GM18498 (cell line): ENCODE data around the gene DOCK1.

Experiments
- ATAC-seq: cut with Tn5 transposase; IDR thresholded peaks from one replicate; pipeline ENCODE4 v1.9.1; 2021; ENCODE audit warnings: mild to moderate bottlenecking, moderate library complexity; ENCODE audit not compliant: unreplicated experiment

DOCK1 gene

DNA sequence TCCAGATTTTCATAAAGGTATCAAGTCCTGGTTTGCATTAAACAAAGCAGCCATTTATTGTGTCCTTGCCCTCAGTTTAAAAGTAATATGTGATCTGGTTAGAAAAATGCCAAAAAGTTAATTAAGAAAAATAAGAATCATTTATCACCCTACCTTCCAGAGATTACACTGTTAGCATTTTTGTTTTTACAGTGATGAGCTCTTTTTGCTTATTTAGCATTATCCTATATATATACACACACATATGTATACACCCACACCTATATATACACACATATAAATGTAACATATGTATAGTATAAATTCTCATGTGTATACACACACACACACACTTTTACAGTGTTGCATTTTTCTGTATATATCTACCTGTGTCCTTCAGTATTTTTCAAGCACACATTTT is 163.3 kb downstream of the DOCK1 start:
- ATAC-seq, result no peak

DNA sequence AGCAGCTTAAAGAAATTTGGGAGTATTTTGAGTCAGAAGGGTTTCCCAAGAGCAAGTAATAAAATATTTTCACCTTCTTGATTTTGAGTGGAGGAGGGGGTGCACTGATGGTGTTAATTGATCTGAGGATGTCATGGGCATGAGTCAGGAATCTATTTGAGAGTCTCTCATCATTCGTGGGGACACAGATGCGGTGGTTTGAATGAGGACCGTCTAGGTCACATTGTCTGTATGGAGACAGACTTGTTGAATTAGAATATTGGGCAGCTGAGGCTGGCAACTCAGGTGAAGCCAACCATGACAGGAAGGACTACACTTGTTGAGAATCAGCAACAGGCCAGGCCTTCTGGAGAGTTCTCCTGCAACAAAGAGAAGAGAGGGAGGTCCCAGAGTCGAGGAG is 164.2 kb downstream of the DOCK1 start:
- ATAC-seq, result no peak

DNA sequence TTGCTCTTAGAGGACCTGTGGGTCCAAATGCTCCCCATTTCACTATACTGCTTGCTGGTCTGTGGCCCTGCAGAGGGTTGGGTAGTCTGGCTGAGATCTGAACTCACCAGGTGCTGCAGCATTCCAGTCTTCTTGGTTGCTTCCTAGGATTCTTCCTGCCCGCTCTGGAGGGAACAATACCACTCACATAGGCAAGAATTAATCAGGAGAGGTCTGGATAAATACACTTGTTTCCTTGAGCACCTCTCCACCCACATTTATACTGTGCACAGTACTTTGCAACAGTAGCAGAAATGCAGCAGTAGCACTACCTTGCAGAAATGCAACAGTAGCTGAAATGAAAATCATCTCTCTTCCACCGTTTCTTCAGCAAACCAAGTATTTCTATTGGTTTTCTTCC is 165.9 kb downstream of the DOCK1 start:
- no peak for ATAC-seq

DNA sequence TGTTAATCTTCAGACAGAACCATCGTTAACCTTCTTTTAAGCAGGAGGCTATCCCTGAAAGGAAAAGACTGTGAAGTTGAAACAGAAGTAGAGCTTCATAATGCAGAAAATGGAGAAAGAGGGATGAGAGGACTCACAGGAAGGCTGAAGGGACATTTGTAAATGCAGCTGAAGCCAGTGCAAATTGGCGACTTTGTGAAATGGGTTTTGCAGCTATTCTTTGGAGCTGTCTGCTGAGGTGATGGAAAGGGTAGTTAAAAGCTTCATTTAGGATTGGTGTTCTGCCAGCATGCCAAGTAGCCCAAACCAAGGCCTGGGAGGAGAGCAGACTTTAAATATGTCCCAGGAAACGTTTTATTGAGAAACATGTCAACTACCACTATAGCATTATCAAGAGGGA is 168.4 kb downstream of the DOCK1 start:
- ATAC-seq, result no peak

DNA sequence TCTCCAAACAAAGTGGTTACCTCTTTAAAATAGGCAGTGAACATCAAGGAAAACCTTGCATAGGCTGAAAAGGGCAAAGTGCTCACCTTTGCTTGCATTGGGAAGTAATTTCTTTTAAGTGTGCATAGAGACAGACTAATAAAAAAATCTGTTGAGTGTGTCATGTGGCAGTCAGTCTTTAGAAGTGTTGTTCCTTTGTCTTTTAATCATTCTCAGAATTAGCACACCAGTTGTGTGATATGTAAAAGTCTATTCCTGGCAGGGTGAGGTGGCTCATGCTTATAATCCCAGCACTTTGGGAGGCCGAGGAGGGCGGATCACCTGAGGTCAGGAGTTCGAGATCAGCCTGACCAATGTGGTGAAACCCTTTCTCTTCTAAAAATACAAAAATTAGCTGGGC is 174.2 kb downstream of the DOCK1 start:
- no peak for ATAC-seq

DNA sequence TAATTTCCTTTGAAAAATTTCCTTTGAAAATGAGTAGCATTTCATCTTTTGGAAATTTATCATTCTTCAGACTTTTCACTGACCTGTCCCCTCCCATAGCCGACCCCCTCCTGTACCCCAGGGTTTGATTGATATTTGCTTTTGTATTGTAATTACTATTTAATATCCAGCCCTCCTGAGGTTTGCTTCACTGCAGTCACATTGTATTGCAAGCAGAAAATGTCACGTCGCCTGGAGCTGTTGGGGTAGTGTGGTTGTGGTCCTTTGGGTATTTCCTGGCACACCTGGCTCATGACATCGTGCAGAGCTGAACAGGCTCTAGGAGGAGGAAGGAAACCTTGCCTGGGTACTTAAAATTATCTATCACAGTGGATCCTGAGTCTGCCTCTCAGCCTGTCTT is 175.1 kb downstream of the DOCK1 start:
- ATAC-seq, result no peak

DNA sequence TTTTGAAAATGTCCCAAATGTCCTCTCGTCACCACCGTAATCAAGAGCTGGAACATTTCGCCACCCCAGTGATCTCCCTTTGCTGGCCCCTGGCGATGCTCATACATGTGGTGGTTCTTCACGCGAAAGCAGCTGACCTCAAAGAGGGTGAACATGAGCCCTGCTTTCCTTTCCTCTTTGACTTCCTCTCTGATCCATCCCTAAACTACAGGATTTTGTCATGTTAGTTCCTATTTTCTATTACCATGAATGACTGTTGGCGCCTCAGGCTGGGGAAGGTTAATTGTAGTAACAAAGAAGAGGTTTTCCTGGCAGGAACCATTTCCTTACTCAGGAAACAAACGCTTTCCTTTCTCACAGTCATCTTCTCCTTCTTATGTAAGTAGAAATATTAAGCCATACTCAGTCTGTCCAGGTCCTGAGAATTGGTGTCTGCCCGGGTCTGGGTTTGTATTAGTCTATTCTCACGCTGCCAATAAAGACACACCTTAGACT is 176.7 kb downstream of the DOCK1 start:
- ATAC-seq, result no peak

DNA sequence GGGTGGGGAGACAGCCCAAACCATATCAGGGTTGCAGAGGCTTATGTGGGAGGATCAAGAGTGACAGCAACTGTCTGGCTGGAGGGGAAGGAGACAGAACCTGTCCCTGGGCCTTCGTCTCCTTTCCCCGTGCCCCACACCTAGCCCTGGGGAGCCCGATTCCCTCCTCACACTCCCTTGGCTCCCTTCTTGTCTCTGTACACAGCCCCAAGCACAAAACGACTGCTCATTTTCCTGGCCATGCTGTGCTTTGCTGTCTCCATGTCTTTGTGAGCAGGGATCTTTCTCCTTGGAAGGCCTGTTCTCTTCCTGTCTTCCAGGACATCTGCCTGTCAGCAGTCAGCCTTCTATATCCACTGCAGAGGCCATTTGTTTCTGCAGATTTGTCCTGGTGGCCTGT is 177.4 kb downstream of the DOCK1 start:
- ATAC-seq, result no peak

DNA sequence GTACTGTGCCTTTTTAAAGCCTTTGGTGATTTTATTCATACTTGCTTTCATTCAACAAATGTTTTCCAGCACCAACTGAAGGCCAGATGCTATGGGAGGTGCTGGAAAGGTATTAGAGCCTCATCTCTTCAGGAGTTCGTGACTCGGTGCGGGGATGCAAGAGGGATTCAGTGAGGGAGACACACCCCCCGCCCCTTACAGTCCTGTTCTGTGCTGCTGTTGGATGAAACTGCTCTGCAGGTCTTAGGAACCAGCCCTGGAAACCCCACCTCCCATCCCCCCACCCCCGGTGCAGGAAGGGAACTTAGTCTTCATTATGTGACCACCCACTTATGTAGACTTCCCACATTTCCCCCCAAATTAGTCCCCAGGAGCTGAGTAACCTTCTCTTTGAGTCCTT is 180.7 kb downstream of the DOCK1 start:
- no peak for ATAC-seq

DNA sequence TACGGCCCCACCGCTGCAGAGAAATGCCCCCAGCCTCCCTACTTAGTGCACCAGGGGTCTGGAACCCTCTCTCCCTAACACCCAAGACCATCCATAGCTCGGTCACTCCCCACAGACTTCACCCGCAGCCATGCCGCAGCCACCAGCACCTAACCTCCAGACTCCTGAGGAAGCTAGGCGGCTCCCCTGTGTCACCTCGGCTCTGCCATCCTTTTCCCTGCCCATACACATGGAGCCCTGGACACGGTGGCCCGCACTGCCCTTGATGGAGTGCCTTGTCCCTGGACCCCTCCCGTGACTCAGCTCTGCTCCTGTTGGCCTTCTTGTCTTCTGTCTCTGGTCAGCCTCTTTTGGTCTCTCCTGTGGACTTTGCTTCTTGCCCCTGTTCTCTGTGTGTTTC is 183.7 kb downstream of the DOCK1 start:
- no peak for ATAC-seq

DNA sequence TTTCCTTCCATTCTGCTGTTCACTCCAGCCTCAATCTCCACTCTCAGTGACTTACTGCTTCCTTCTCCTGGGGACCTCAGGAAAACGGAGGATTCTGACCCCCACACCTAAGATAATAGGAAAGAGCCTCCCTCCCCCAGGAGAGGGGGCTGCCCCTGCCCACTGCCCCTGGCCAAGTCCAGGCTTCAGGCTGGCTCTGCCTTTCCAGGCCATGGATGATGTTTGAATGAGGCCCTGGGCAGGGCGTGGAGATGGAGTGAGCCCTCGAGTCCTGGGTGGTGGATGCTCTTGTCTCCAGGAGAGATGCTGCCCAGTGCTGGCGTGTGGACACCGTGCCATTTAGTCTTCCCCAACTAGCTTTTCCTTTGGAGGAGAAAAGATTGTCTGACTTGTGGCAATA is 184.2 kb downstream of the DOCK1 start:
- no peak for ATAC-seq

DNA sequence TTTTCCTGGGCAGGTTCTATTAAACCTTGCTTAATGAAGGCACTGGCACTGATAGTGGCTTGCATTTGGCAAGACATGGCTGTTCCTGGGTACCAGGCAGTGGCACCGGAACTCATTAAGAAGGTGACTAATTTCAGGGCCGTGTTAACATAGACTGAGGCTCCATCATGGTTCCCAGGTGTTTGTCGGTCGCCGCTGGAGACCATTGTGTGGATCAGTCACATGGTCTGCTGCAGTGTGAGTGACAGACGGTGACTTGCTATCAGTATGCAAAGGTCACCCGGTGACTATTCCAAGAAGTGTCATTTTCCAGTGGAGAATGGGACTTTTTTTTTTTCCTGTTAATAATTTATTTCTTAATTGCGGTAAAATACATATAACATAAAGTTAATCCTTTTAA is 184.9 kb downstream of the DOCK1 start:
- ATAC-seq, result no peak

DNA sequence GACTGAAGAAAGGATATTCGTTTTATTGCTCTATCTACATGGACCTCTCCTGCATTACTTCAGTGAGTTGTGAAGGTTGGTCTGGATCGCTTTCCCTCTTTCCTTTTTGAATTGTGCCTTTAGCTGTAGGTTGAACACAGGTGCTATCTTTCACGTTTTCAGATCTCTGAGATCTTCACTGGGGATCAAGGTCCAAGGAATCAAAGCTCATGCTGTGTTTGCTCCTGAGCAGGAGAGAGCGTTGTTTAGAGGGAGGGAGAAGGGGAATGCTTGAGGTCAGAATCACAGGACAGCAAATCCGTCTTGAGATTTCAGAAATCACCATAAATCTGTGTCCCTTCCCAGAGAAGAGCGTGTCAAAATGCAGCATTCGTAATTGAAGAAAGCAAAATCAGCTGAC is 186.1 kb downstream of the DOCK1 start:
- no peak for ATAC-seq

DNA sequence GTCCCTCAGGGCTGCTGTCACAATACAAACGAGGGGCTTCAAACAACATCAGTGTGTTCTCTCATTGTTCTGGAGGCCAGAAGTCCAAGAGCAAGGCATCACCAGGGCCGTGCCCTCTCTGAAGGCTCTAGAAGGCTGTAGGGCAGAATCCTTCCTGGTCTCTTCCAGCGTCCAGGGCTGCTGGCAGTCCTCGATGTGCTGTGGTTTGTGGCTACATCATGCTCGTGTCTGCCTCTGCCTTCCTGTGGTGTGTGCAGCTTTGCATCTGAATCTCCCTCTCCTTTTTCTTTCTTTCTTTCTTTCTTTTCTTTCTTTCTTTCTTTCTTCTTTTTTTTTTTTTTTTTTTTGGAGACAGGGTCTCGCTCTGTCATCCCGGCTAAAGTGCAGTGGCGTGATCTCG is 187.7 kb downstream of the DOCK1 start:
- no peak for ATAC-seq

DNA sequence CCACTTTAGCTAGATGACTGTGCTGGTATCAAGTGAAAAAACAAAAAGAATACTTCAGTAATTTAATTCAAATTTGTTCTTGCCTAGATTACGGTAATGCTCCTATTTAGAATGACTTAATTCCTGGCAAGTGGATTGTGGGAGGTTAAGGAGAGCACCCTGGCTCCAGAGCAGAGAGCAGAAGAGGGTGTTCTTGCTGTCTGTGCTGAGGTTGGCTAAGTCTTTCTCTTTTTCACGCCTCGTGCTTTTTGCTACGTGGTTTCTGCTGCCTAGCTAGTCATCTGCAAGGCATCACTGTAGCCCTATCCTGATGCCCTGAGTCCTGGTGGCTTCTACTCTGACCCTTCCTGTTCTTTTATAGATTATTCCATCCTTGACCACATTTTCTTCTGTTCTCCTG is 189.8 kb downstream of the DOCK1 start:
- ATAC-seq, result no peak

DNA sequence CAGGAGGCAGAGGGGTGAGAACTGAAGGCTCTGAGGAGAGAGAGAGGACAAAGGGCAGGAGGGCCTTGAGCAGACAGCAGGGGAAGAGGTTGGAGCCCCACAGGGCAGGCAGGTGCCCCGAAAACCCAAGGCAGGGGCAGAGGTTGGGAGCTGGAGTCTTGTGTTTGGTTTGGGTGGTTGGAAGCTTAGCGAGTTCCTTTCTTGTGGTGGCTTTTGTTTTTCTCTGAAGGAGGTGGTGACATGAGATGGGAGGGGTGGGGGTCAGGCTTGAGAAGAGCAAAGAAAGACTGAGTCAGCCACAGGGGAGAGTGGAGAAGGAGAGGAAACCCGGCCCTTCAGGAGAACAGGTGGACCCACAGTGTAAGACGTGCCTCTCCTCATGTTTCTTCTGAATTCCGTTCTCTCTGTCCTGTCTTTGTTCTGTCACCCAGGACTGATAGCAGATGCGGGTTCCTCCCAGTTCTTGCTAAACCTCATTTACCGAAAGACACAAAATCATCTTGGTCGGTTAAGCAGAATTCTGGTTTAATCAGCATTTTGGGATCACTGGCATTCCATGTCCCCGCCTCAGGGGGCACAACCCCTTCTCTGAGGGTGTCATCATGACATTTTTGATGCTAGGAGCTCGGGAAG is 195.9 kb downstream of the DOCK1 start:
- ATAC-seq, result no peak

DNA sequence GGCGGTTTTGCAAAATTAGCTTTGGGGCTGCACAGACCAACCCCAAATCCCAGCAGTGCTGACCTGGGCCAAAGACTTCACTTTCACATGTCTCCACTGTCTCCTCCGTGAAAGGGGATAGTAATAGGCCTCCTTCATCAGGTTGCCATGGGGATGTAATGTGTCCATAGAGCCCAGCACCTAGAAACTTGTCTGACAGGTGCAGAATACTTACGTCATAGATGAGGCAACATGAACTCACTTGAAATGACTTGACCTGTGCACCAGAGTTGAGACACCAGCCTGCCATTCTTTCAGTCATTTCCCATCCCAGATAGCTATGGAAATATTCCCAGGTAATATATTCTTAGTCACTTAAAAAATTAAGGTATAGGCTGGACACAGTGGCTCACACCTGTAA is 196.9 kb downstream of the DOCK1 start:
- no peak for ATAC-seq

DNA sequence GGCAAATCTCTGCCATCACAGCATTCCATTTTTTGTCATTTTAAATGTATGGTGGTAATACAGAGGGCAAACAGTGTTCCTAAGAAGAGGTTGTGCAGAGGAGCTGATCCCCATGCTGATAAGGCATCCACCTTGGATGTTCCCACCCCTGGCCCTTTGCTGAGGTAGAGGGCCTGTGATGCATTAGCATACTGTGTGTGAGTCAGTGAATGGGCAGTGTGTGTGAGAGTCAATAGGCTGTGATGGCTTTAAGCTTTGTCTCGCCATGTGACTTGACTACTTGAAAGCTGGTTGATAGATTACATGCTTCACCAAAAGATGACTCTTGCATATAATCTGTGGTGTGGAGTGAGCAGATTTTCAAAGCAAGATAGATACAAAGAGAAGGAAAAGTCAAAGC is 209.9 kb downstream of the DOCK1 start:
- ATAC-seq, result no peak

DNA sequence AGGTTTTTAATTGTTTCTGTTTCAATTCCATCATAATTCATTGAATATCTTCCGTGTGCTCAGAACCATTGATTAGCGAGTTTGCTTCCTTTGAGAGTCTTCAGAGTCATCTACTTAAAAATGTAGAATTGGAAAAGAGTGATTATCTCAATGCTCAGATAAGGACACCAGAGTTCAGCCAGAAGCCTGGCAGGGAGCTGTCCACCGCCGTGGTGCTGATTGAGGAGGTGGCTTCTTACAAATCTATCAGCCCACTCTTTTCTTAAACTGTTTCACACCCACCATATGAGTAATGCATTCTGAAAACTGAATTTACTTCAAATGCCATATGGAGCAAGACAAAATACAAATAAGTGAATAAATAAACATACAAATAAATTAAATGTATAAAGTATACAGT is 211.9 kb downstream of the DOCK1 start:
- no peak for ATAC-seq

DNA sequence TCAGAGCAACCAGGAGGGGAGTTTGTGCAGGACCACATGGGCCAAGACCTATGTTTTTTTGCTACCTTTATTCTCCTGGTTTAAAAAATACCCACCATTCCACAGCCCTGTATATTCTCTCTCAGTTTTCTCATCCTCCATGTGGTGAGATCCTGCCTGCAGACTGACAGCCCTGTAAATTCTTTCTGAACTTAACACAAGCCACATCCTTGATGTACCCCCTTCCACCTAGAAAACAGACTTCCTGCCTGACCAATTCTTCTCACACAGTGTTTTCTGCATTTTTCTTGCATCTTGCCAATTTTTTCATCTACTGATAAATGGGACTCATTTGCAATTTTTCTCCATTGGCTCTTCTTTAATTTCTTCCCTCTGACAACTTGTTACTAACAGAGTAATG is 212.8 kb downstream of the DOCK1 start:
- no peak for ATAC-seq

DNA sequence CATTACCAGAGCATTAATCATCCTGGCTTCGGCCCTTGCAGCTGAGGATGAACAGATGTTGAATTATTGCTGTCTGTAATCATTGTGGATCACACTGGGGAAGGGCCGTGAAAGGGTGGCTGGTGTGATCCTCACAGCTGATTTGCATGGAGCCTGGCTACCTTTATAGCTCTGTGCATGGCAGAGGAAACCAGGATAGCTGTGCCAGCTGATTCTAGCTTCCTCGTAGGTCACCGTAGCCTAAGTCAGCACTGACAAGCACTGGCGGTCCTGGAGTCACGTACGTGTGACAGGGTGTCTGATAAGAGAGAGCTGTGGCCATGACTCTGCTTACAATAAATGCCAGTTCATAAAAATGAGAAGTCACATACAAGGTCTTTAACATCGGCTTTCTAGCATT is 214.7 kb downstream of the DOCK1 start:
- ATAC-seq, result no peak

DNA sequence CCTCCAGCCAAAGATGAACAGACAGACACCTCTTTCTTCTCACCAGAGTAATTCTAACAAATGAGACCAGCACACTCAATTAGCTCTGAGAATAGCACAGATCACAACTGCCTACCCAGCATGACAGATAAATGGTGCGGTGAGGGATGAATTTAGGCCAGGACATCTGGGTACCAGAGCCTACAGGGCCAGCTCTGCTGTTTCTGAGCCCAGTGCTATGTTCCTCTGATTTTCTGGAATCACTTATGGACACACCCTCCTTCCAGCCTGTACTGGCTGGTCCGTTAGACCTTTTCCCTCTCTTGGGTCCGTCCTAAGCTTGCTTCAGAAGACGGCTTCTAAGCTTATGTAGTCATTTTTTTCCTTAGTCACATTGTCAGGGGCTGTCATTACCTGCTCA is 217.6 kb downstream of the DOCK1 start:
- ATAC-seq, result no peak

DNA sequence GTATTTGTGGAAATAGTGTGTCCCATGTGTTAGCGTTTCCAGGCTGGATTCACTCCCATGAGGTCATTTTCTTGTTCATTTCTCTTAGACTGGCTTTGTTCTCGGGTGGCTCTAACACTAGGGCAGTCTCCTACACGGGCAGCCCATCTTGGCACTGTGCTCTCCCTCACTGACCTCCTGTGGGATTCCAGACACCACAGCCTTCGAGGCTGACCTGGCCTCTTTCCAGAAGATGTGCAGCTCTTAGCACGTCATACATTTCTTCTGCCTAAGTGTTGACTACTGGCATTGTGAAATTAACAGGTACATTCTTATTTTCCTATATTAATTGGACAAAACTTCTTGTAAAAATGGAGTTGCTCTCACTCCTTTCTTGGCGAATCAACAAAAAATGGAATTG is 218.4 kb downstream of the DOCK1 start:
- no peak for ATAC-seq

DNA sequence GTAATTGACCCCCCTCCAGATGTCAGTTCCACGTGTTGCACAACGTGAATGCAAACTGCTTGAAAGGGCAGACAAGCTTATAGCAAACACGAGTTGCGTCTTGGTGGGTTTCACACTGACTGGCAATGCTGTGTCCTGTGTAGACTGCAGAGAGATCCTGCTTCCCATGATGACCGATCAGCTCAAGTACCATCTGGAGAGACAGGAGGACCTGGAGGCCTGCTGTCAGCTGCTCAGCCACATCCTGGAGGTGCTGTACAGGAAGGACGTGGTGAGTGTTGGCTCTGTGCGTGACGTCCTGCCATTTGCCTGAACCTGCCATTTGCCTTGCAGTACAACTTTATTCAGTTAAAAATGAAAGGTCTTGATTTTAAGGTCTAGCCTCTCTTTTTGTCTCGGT is 220.1 kb downstream of the DOCK1 start:
- no peak for ATAC-seq
